ENCODE measurements around the gene SLC12A2.

- no peak for TF ChIP-seq CTCF (conservative IDR thresholded peaks at IDR 0.05; ENCODE audit: low read length)
- no peak for TF ChIP-seq EZH2phosphoT487 (IDR thresholded peaks at IDR 0.05; ENCODE audit: borderline replicate concordance, low read depth, low read length)
Measured at GRCh38 chr5:128202320-128202719, 118.8 kb downstream of the SLC12A2 start.
